Mammary epithelial cell (primary cell): Measurements from ENCODE around the gene FRMD5.

ENCODE experiments used
- EZH2 ChIP-seq: IDR thresholded peaks from 2 replicates; pipeline ENCODE4 v1.6.1; 2012; ENCODE audit warnings: low read length, inconsistent platforms, borderline replicate concordance
- TF ChIP-seq, protein P1 (sequence below), 2 donors: IDR thresholded peaks in 1 of 2; conservative IDR thresholded peaks in 1 of 2; 2 replicates each; pipeline ENCODE4 v1.5.1; 2011 to 2012; ENCODE audit warnings: inconsistent platforms in 2 of 2, low read length in 2 of 2, mild to moderate bottlenecking in 2 of 2, control low read depth in 1 of 2, low read depth in 1 of 2; ENCODE audit not compliant: insufficient read depth in 1 of 2; ENCODE audit errors: extremely low read depth in 1 of 2

DNA sequence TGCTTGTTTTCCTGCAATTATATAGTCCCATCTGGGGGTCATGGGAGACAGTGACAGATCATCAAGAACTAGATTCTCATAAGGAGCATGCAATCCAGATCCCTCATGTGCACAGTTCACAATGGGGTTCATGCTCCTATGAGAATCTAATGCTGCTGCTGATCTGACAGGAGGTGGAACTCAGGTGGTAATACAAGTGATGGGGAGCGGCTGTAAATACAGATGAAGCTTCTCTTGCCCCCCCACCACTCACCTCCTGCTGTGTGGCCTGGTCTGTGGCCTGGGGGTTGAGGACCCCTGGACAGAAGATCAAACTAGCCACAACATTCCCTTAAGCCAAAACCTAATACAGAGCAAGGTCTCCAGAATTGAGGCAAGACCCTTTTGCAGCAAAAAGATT is 207.1 kb downstream of the FRMD5 start:
- TF ChIP-seq, protein P1, sequence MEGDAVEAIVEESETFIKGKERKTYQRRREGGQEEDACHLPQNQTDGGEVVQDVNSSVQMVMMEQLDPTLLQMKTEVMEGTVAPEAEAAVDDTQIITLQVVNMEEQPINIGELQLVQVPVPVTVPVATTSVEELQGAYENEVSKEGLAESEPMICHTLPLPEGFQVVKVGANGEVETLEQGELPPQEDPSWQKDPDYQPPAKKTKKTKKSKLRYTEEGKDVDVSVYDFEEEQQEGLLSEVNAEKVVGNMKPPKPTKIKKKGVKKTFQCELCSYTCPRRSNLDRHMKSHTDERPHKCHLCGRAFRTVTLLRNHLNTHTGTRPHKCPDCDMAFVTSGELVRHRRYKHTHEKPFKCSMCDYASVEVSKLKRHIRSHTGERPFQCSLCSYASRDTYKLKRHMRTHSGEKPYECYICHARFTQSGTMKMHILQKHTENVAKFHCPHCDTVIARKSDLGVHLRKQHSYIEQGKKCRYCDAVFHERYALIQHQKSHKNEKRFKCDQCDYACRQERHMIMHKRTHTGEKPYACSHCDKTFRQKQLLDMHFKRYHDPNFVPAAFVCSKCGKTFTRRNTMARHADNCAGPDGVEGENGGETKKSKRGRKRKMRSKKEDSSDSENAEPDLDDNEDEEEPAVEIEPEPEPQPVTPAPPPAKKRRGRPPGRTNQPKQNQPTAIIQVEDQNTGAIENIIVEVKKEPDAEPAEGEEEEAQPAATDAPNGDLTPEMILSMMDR (conservative IDR thresholded peaks at IDR 0.05 in 1 of 2, IDR thresholded peaks at IDR 0.05 in 1 of 2; ENCODE audit: extremely low read depth in 1 of 2, insufficient read depth in 1 of 2, low read depth in 1 of 2, low read length in 2 of 2): no peak
- no peak for TF ChIP-seq EZH2
